HS-27A (cell line): ENCODE measurements around the gene HBE1.

Source experiments
- DNase-seq: peaks from one replicate; pipeline ENCODE4 v3.0.0-alpha.2; 2012; ENCODE audit warnings: low read depth, missing footprints

HBE1 gene

DNA sequence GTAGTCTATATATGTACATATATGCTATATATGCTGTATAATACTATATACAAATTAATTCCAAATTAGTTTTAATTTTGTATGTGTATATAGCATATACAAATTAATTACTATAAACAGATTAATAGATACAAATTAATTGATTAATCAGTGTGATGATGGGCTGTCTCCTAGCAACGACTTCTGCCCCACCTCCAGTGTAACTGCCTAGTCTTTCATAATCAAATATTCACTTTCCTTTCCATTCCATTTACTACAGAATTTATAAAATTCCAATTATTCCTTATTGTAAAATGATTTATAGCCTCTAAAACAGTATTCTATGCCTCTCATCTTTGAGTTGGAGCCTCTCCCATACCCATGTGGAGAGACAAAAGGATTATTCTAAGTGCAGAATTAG, 36.4 kb downstream of the HBE1 start:
- DNase-seq: no peak

DNA sequence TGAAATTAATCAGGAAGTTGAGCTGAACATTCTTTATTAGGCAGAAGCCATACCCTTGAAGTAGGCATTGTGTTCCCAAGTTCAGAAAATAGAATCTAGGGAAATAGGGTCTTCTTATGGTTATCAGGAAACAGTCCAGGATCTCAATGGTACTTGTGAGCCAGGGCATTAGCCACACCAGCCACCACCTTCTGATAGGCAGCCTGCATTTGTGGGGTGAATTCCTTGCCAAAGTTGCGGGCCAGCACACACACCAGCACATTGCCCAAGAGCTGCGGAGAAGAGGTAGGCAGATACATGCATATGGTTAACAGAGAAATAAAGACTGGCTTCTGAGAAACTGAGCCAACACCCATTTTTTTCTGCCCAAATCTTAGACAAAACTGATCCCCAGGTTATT, 36.9 kb downstream of the HBE1 start:
- no peak for DNase-seq

DNA sequence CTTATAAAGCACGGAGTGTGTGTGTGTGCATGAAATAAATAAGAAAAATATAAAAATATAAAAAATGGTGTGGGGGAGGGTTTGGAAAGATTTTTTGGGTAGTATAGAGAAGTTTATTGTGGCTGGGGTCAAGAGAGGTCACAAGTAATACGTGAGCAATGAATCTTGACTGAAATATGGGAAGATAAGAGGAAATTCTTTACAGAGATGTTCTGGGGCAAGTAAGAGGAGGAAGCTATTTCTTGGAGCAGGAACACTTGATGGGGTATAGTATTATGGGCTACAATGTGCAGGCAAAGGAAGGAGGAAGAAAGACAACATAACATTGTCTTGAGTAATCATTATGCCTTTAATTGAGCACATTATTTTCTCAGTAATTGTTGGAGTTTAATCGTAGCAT, 37.6 kb downstream of the HBE1 start:
- no peak for DNase-seq

DNA sequence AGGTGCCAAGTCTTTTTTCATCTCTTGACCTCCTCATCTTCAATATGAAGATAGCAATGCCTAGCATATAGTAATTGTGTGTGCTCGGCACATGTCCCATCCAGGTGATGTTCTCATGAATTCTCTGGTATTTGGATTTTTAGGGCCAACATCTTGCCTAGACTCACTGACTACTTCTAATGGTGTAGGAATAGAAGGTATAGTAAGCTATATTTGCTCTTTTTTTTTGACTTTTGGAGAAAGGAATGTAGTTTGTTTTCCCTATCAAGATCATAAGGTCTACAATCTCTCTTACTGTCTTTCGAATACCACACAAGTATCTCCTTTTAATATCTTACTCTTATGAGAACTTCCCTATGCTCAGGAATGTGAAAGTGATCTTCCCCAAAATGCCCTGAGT, 38.6 kb downstream of the HBE1 start:
- no peak for DNase-seq

DNA sequence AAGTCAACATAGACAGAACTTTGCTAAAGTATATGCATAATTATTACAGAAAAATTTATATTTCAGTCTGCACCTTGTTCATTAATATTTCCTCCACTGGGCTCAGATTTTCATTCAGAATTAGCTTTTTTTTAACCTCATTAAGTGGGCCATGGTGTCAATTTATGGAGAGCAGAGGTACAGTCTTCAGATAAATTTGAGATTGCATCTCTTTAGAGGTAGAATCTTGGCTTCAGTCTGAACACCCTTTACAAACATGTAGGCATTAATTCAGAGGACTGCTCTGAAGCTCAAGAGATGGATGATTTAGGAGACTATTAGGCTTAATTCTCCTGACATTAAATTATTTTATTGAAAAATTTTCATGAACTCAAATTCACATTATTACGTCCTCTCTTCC, 39.5 kb downstream of the HBE1 start:
- no peak for DNase-seq

DNA sequence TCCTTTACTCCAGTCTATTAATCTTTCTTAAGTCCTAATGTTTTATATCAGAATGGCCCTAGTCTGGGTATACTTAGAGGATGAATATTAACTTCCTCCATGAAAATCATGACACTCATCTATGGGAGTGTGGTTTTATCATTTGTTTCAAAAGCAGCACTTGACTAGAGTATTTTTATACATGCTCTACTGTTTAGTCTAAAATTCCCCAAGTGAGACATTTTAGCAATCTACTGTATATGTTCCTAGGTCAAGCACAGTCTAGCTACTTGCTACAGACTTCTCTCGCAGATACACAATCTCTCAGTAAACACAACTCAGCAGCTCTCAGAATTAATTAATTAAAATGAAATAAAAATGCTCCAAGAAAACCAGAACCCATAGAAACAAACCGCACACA, 39.9 kb downstream of the HBE1 start:
- no peak for DNase-seq

DNA sequence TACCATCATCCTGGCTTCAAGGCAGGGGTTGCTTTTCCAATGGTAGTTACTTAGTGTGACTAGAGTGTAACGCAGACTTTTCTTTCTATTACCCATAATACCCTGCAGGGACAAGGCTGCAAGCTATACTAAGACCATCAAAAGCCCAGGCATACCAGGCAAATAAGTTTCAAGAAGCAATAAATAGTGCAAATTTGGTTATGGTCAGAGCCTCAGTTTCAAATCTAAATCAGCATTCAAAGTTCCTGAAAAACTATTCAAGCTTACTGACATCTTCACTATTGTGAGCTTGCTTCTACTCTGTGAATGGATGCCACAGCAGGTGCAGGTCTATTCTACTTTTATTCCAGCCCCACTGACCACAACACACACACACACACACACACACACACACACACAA, 40.4 kb downstream of the HBE1 start:
- no peak for DNase-seq

DNA sequence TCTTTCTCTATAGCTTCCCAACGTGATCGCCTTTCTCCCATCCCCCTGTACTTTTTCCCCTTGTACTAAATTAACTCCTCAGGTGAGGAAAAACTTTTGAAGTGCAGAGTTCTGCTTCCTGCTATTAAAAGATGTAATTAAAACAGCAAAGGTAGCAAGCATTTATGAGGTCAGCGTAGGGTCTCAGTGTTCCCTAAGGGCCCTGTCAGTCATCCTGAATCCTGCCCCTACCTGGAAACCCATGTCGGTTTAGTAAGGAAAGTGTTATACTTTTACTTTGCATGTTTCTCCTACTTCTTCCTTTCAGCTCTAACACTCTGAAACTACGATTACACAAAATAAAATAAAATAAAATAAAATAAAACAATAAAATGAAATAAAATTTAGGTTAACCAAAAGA, 41.6 kb downstream of the HBE1 start:
- DNase-seq: no peak

DNA sequence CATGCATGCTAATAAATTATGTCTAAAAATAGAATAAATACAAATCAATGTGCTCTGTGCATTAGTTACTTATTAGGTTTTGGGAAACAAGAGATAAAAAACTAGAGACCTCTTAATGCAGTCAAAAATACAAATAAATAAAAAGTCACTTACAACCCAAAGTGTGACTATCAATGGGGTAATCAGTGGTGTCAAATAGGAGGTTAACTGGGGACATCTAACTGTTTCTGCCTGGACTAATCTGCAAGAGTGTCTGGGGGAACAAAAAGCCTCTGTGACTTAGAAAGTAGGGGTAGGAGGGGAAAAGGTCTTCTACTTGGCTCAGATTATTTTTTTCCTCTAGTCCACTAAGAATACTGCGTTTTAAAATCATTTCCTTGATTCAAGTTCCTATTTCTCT, 42.1 kb downstream of the HBE1 start:
- no peak for DNase-seq

DNA sequence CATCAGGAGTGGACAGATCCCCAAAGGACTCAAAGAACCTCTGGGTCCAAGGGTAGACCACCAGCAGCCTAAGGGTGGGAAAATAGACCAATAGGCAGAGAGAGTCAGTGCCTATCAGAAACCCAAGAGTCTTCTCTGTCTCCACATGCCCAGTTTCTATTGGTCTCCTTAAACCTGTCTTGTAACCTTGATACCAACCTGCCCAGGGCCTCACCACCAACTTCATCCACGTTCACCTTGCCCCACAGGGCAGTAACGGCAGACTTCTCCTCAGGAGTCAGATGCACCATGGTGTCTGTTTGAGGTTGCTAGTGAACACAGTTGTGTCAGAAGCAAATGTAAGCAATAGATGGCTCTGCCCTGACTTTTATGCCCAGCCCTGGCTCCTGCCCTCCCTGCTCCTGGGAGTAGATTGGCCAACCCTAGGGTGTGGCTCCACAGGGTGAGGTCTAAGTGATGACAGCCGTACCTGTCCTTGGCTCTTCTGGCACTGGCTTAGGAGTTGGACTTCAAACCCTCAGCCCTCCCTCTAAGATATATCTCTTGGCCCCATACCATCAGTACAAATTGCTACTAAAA, 42.9 kb downstream of the HBE1 start, which contains the start of gene HBB:
TSS of gene HBB (minus strand) at position 340 of the 579 bp plus-strand sequence. CDS start at position 290, 50 bp downstream.
- no peak for DNase-seq

DNA sequence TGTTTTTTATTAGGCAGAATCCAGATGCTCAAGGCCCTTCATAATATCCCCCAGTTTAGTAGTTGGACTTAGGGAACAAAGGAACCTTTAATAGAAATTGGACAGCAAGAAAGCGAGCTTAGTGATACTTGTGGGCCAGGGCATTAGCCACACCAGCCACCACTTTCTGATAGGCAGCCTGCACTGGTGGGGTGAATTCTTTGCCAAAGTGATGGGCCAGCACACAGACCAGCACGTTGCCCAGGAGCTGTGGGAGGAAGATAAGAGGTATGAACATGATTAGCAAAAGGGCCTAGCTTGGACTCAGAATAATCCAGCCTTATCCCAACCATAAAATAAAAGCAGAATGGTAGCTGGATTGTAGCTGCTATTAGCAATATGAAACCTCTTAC, 44.3 kb downstream of the HBE1 start:
- no peak for DNase-seq

DNA sequence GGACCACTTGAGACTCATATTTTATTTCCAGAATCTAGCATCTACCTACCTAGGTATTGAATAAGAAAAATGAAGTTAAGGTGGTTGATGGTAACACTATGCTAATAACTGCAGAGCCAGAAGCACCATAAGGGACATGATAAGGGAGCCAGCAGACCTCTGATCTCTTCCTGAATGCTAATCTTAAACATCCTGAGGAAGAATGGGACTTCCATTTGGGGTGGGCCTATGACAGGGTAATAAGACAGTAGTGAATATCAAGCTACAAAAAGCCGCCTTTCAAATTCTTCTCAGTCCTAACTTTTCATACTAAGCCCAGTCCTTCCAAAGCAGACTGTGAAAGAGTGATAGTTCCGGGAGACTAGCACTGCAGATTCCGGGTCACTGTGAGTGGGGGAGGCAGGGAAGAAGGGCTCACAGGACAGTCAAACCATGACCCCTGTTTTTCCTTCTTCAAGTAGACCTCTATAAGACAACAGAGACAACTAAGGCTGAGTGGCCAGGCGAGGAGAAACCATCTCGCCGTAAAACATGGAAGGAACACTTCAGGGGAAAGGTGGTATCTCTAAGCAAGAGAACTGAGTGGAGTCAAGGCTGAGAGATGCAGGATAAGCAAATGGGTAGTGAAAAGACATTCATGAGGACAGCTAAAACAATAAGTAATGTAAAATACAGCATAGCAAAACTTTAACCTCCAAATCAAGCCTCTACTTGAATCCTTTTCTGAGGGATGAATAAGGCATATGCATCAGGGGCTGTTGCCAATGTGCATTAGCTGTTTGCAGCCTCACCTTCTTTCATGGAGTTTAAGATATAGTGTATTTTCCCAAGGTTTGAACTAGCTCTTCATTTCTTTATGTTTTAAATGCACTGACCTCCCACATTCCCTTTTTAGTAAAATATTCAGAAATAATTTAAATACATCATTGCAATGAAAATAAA, 44.9 kb downstream of the HBE1 start:
- DNase-seq: no peak

DNA sequence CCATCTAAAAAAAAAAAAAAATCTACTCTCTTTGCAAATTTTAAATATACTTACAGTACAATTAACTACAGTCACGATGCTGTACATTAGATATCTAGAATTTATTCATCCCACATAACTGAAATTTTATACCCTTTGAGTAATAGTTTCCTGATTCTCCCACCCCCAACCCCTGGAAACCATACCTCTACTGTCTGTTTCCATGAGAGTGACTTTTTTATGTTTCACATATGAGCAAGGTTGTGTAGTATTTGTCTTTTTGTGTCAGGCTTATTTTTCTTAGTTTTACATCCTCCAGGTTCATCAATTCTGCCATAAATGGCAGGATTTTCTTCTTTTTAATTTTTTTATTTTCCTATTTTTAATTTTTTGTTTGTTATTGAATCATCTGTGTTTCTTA, 46.1 kb downstream of the HBE1 start:
- DNase-seq: no peak

DNA sequence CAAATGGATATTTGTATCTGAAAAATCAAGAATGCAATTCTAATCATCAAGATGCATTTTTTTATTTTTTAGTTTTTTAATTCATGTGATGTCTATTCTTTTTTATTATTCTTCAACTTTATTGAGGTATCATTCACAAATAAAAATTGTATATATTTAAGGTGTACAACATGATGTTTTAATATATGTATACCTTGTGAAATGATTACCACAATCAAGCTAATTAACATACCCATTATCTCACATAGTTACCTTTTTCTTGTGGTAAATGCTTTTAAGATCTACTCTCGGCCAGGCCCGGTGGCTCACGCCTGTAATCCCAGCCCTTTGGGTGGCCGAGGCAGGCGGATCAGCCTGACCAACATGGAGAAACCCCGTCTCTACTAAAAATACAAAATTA, 46.6 kb downstream of the HBE1 start:
- DNase-seq: no peak
